ENCODE results near the gene GOLGA6L10. TPM values are rescaled to one million over a fixed set of nuclear protein-coding genes. Genes with fewer than 3 reads are reported as not detected.

GOLGA6L10 gene
- total and polyA plus RNA-seq, 2 of the 4 experiments (the other 2 are of a cell fraction): under 0.01 to 0.79 TPM

DNA sequence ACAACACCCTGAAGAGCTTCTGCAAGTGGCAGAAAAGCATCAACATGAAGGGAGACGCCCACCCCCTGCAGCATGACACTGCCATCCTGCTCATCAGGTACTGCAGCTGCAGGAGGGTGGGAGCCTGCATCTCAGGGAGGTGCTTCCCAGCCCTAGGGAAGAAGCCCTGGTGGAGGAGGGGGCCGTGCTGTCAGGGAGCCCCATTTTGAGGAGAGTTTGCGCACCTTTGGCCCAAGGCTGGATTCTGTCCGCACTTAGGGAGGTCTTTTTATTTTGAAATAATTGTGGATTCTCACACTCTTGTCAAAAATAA lies 44.5 kb downstream of the GOLGA6L10 start:
- DNase-seq (no peak), ATAC-seq (ENCODE audit: low read depth) (no peak)
- no peak overlapping the region for H3K18ac ChIP-seq (ENCODE audit: low read depth, low read length)
- BruUV-seq (replicated peaks): no TSS peak
- H4K91ac ChIP-seq (ENCODE audit: insufficient read depth, low read depth, low read length): no peak overlapping the region
- no CpG with 5 or more reads among the region's 4 CpGs for WGBS, 2 experiments (ENCODE audit: extremely low coverage in 2 of 2, insufficient read length in 1 of 2)
- intact Hi-C loops (cut with micrococcal nuclease) (no loop called here), in situ Hi-C loops (cut with MboI; ENCODE audit: low sequenced_read_pairs) (no loop called here), dilution Hi-C loops (cut with HindIII; ENCODE audit: low sequenced_read_pairs, unreplicated experiment) (no loop called here)
- H3K36me3 ChIP-seq (ENCODE audit: control insufficient read depth, insufficient read depth, low read length): no peaks in the 10 kb centered on the region
- no peak overlapping the region for H3K27ac ChIP-seq (ENCODE audit: insufficient read depth, low read length)
- no peak overlapping the region for H2AK9ac ChIP-seq (replicated peaks; ENCODE audit: low read depth, low read length, poor library complexity)
- no peak overlapping the region for H4K8ac ChIP-seq (ENCODE audit: low read depth in 2 of 2, low read length in 2 of 2)
- H3K4ac ChIP-seq (ENCODE audit: low read depth, low read length): no peak overlapping the region
- H3K9me1 ChIP-seq (ENCODE audit: insufficient read depth, low read length): peaks cover 4% of the 10 kb centered on the region
- H4K5ac ChIP-seq (ENCODE audit: low read depth, low read length): no peak overlapping the region
- H3K23ac ChIP-seq (ENCODE audit: low read depth, low read length): no peak overlapping the region
- ChIA-PET POLR2A (ENCODE audit: unreplicated experiment) (no interaction called here), CTCF (no interaction called here)
- no peak overlapping the region for H2BK20ac ChIP-seq (ENCODE audit: low read depth, low read length)
- H2BK15ac ChIP-seq (ENCODE audit: low read depth, low read length): no peak overlapping the region
- H2BK5ac ChIP-seq (ENCODE audit: low read depth, low read length, poor library complexity, severe bottlenecking): no peak overlapping the region
- H3K9me3 ChIP-seq (ENCODE audit: control insufficient read depth, insufficient read depth, low read length): no peaks in the 10 kb centered on the region
- H3K79me1 ChIP-seq (ENCODE audit: low read depth in 1 of 2, low read length in 2 of 2): no peaks in the 10 kb centered on the region
- no peaks in the 10 kb centered on the region for H3K4me1 ChIP-seq (ENCODE audit: control insufficient read depth, insufficient read depth, low read length)
- H4K20me1 ChIP-seq (ENCODE audit: insufficient read depth, low read length): no peaks in the 10 kb centered on the region
- H3K4me2 ChIP-seq (ENCODE audit: low read depth, low read length): no peak overlapping the region
- H2AK5ac ChIP-seq (ENCODE audit: low read depth, low read length): no peak overlapping the region
- H3K56ac ChIP-seq (ENCODE audit: extremely low read depth, insufficient read depth, low read length): no peak overlapping the region
- H2AFZ ChIP-seq (replicated peaks; ENCODE audit: low read length, poor library complexity): no peak overlapping the region
- no peak overlapping the region for H3K4me3 ChIP-seq (ENCODE audit: insufficient read depth, low read depth, low read length)
- no peak overlapping the region for H2BK120ac ChIP-seq (ENCODE audit: low read depth, low read length)
- TF ChIP-seq, protein P1, sequence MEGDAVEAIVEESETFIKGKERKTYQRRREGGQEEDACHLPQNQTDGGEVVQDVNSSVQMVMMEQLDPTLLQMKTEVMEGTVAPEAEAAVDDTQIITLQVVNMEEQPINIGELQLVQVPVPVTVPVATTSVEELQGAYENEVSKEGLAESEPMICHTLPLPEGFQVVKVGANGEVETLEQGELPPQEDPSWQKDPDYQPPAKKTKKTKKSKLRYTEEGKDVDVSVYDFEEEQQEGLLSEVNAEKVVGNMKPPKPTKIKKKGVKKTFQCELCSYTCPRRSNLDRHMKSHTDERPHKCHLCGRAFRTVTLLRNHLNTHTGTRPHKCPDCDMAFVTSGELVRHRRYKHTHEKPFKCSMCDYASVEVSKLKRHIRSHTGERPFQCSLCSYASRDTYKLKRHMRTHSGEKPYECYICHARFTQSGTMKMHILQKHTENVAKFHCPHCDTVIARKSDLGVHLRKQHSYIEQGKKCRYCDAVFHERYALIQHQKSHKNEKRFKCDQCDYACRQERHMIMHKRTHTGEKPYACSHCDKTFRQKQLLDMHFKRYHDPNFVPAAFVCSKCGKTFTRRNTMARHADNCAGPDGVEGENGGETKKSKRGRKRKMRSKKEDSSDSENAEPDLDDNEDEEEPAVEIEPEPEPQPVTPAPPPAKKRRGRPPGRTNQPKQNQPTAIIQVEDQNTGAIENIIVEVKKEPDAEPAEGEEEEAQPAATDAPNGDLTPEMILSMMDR (conservative IDR thresholded peaks at IDR 0.05; ENCODE audit: low read depth, low read length): no peak
- no peak for TF ChIP-seq MAZ (IDR thresholded peaks at IDR 0.05; ENCODE audit: borderline replicate concordance, low read depth, low read length)
- TF ChIP-seq RAD21 (IDR thresholded peaks at IDR 0.05; ENCODE audit: low read length): no peak
- TF ChIP-seq NFE2L2 (IDR thresholded peaks at IDR 0.05; ENCODE audit: low read depth, low read length): no peak
- TF ChIP-seq CEBPB (IDR thresholded peaks at IDR 0.05; ENCODE audit: low read depth, low read length): no peak
- TF ChIP-seq SMC3 (IDR thresholded peaks at IDR 0.05; ENCODE audit: low read depth, low read length): no peak
- no peak for TF ChIP-seq BHLHE40 (IDR thresholded peaks at IDR 0.05; ENCODE audit: low read depth, low read length)
- no peak for TF ChIP-seq ELK1 (IDR thresholded peaks at IDR 0.05; ENCODE audit: borderline replicate concordance, low read depth, low read length)
- no peak for TF ChIP-seq RCOR1 (IDR thresholded peaks at IDR 0.05; ENCODE audit: insufficient replicate concordance, low read length)
- TF ChIP-seq RFX5 (IDR thresholded peaks at IDR 0.05; ENCODE audit: low read depth, low read length): no peak
- TF ChIP-seq FOS (IDR thresholded peaks at IDR 0.05; ENCODE audit: low read depth, low read length): no peak
- TF ChIP-seq CHD1 (IDR thresholded peaks at IDR 0.05; ENCODE audit: low read depth, low read length): no peak
- TF ChIP-seq MAFK (IDR thresholded peaks at IDR 0.05; ENCODE audit: low read depth, low read length): no peak
- H3K14ac ChIP-seq (replicated peaks; ENCODE audit: low read depth, low read length): no peak overlapping the region
- H3K9ac ChIP-seq (ENCODE audit: low read depth, low read length): no peak overlapping the region
- H3K27me3 ChIP-seq (ENCODE audit: control insufficient read depth, insufficient read depth, low read length): peaks cover 30% of the 10 kb centered on the region
